HG02623 (cell line): Measurements from ENCODE around the gene TSFM.

ENCODE experiments used
- ATAC-seq: cut with Tn5 transposase; IDR thresholded peaks from one replicate; pipeline ENCODE4 v1.9.1; 2021; ENCODE audit warnings: moderate library complexity; ENCODE audit not compliant: unreplicated experiment

The TSFM gene

DNA sequence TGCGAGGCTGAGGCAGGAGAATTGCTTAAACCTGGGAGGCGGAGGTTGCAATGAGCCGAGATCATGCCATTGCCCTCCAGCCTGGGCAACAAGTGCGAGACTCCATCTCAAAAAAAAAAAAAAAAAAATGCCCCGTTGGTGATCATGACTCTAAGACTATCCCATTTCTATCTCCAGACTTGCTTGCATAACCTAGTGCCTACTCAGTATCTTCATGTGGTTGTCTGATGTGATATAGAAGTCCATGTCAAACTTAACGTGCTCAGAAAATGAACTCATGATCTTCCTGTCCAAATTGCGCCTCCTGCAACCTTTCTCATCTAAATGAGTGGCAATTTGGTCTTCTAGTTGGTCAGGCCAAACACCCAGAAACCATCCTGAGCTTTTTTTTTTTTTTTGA is 4.7 kb upstream of the TSFM start:
- ATAC-seq = no peak

DNA sequence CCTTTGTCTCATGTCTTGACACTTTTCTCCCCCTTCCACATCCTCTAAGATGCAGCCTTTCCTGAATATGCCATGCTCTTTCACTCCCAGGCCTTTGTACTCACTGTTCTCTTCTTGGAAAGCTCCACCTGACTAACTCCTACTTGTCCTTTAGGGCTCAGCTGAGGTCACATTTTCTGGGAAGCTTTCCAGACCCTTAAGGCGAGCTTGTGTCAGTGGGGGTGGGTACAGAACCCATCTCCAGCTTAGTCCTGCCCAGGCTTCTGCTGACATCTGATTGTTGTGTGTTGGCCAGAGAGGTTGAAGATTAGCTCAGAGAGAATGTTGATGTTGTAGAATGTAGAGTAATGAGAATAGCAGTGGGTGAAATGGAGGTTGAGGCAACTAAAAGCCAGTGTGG is 2.9 kb upstream of the TSFM start:
- ATAC-seq = no peak

DNA sequence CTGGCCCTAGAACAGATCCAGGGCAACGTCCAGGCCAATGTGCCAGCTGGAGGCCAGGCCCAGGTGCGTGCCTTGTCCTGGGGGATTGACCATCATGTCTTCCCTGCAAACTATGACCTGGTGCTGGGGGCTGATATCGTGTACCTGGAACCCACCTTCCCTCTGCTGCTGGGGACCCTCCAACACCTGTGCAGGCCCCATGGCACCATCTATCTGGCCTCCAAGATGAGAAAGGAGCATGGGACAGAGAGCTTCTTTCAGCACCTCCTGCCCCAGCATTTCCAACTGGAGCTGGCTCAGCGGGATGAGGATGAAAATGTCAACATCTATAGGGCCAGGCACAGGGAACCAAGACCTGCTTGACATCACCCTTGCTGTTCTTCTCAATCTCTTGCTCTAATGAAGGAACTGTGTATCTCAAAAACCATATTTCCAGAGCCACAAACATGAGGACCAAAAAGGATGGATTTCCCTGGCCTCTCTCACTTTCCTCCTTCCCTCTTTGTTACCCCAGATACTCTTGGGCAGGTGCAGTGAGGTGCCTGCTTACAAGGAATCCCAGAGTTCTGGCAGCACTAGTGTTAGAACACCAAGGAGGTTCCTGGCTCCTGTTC is 2.2 kb upstream of the TSFM start:
- ATAC-seq = no peak

DNA sequence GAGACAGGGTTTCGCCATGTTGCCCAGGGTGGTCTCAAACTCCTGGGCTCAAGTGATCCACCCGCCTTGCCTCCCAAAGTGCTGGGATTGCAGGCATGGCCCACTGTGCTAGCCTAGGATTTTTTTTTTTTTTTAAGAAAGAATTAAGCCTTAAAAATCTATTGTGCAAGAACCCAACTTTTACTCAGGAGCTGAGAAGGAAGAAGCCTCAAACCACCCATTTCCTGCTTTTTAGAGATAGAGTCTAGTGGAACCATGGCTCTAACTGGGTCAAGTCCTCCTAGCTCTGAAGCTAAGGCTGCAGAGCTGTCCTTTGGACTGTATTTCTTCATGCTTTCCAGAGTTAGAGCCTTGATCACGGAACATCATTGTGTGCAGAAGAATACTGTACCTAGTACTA is 1.3 kb upstream of the TSFM start:
- ATAC-seq = no peak

DNA sequence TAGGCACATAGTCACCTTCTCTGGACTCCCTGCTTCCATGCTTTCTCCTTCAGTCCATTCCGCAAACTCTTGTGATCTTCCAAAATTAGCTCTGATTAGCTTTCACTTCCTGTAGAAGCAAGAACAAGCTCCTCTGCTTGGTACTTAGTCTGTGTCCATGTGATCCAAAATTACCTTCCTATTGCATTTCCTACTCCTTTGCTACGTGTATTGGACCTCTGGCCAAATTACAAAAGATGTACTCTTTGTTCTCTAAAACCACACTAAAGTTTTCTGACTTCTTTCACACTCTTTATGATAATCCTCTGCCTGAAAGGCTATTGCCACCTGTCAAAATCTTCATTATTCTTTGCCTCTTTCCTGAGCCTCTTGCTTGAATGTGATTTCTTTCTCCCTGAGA is 786 bp upstream of the TSFM start:
- ATAC-seq = no peak

DNA sequence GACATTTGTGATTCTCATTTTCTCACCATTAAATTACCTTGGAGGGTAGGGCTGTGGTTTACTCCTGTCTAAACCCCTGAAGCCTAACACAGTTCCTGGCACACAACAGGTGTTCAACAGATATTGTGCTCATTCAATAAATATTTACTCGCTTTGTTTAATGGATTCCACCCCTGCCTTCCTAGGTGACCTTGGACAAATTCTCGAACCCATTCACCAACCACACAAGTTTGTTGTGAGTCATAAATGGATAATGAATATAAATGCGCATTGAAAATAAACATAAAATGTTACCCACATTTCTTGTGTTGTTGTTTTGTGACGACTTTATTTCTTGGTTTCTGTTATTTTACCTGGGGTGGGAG is 362 bp upstream of the TSFM start:
- no peak for ATAC-seq

DNA sequence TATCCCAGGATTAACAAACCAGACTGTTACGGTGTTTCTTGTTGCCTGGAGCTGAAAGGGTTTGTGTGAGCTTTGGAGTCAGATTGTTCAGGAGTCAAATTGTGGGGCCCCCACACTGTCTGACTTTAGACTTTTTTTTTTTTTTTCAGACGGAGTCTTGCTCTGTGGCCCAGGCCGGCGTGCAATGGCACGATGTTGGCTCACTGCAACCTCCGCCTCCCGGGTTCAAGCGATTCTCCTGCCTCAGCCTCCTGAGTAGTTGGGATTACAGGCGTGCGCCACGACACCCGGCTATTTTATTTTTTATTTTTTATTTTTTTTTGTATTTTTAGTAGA is 847 bp downstream of the TSFM start:
- ATAC-seq = no peak

DNA sequence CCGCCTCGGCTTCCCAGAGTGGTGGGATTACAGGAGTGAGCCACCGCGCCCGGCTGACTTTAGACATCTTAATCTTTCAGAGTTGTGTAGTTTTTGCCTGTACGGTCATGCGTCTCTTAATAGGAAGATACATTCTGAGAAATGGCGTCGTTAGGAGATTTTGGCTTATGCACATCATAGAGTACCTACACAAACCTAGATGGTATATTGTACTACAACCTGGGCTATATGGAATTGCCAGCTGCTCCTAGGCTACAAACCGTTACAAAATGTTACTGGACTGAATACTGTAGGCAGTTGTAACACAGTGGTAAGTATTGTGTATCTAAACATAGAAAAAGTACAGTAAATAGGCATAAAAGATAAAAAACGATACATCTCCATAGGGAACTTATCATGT is 1.3 kb downstream of the TSFM start:
- ATAC-seq = no peak

DNA sequence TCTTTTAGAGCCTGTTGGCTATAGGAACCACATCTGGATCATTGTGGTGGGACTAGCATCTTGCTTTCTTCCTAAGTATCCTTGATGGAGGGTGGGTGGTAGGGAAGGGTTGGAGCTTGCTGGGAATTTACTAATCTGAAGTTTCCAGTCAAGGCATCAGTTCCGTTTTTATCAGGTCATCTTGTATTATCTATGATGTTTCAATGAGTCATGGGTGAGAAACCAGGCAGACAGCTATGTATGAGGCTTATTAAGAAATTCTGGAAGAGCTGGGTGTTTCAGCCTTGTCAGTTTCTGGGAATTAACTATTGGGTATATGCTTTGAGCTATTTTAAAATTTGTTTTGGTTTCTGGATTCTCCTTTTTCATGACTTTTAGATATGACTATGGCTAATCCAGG is 11.3 kb downstream of the TSFM start:
- no peak for ATAC-seq

DNA sequence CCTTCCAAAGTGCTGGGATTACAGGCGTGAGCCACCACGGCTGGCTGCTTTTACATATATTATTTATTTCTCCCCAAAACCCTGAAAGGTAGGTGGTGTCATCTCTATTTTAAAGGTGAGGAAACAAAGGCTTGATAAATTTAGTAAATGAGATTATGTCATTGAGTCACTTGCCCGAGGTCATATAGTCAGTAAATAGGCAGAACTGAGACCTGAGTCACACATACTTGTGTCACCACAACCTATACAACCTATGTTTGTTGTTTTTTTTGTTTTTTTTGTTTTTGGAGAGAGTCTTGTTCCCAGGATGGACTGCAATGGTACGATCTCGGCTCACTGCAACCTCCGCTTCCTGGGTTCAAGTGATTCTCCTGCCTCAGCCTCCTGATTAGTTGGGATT is 12.8 kb downstream of the TSFM start:
- ATAC-seq = no peak

DNA sequence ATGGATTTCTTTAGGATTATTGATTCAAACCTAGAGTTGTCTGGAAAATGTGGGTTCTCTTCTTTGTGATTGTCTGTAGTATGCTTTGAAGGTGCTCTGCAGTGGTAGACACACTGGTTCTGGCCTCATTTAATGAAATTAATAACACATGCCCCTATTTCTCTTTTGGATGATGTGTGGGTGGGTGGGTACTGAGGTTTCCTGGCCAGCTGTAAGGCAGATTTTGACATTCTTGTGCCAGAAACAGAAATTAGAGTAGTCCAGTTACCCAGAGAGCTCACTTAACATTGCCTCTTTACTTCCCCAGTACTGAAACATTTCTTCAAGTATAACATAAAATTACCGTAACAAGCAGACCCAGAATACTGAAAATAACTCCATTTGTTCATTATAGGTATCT is 14.4 kb downstream of the TSFM start:
- ATAC-seq = no peak

DNA sequence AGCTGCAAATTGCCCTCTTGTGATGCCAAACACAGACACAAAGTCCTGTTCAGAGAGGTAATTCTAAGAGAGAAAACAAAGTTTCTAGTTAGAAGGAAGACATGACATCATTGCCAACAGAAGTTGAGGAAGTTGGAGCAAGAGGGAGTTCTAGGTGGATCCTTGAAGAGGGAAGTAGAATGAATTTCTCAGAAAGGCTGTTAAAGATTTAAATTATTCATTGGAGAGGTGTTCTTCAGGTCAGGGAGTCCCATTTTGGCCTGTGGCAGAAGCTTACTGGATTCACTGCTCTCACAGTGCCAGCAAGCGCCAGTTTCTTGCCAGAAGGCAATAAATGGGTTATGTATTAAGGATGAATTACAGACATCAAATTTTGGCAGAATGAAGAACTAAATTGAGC is 15.3 kb downstream of the TSFM start:
- no peak for ATAC-seq

DNA sequence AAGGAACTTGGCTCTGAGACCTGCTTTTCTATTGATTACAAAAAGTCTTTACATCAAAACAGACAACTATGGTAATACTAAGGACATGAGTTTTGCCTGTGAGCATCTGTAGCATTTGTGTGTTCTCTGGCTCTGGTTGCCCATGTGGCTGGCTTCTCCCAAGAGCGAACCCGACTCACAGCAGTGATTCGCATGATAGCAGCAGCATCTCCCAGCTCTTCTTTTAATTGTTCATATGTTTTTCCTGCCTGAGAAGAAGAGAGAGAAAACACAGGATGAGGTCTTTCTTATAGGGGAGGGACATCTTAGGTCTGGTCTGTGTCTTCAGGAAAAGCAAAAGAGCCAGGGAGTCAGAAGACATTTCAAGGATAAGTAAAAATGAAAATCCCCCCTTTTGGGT is 18.4 kb downstream of the TSFM start:
- ATAC-seq = no peak

DNA sequence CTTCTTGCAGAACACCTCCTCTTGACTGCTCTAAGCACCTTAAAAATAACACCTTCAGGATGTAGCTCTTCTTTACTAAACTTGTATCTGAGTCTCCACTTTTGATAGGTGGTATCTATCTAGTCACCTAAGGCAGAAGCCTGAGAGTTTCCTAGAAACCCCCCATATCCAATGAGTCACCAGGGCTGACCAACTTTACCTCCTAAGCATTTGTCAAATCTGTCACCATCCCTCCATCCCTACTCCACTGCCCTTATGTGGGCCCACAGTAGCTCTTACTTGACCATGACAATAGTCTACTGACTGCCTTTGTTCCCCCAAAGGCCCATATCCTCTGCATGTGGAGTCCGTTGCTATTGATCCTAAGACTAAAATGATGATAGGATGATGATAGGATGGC is 20.0 kb downstream of the TSFM start:
- no peak for ATAC-seq

DNA sequence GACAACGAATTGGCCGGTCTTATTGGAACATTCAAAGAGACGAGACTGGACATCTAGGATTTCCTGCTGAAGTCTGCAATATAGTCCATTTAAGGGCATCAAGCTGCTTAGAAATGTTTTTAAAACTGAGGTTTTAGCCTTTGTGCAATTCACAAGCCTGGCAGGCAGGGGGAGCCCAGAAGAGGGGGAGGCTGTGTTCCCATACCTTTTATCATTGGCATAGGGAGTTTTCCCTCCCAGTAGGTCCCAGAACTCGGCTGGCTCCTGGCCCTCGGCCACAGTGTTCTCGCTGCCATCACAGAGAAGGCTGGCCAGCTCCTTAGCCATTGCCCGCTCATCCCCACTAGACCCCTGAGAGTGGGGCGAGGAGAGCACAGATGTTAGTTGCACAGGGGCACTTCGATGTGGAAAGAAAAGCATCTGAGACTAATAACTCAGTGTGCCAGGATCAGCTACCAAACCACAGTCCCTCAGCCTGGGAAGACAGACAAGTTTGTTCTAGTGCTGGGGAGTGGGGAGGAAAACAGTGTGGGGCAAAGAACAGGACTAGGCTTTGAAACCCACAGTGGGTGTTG is 20.8 kb downstream of the TSFM start:
- no peak for ATAC-seq

DNA sequence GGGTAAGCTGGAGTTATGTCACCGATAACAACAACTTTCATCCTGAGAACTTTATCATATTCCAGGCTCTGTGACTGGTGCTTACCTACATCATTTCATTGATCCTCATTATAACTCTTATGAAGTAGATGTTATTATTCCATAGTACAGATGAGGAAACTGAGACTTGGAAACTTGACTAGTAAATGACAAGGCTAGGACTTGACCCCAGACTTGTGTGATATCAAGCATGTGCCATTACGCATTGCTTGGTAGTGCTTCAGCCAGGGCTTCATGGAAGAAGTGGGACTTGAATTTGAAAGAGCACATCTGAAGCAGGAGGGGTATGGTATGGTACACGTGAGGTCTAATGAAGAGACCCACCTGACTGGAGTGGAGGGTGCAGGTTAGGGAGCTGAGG is 24.1 kb downstream of the TSFM start:
- no peak for ATAC-seq

DNA sequence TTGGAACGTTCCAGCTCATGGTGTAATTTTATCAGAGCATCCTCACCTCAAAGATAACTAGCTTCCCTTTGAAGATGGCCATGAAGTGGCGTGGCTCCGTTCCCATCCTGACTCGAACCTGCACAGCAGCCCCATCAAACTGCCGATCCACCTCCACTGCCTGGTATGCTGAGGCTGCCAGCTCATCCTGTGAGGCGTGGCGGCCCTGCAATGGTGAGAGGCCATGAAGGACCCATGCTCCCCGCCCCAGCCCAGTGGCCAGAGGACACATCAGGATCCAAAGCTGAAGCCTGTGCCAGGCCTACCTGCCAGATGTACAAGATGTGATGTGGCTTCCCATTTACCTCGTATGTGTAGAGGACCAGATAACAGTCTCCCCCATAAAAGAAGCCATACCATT is 24.7 kb downstream of the TSFM start:
- ATAC-seq = no peak

DNA sequence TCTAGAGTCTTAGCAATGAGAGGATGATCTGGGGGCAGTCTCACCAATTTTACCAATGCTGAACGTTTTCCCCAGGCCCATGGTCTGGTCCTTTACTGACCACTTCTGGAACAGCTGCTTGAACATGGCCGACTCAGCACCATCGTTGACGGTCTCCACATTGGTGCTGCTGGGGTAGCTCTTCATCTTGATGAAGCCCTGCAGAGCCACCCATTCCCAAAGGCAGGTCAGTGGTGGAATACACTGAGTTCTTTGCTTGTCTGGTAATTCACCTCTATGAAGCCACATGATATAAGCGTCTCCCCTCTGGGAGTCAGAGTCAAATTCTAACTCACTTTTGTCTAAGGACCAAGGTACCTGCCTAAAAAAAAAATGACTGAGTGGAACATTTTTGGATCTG is 25.8 kb downstream of the TSFM start:
- ATAC-seq = no peak

DNA sequence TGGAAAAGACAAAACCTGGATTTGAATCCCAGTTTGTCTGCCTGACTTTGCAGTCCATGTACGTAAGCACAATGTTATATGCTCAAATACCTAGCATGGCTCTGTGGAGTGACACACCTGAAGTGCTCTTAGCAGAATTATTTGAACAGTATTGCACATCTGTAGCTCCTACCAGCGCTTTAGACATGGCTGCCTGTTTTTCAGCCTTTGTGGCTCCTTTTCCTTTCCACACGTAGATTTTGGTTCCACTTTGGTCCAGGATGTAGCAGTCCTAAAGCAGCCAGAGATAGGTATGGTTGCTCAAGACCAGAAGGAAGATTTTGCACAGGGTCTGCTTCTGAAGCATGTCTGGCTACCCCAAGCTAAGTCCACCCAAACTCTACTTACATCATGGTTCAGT is 26.8 kb downstream of the TSFM start:
- no peak for ATAC-seq

DNA sequence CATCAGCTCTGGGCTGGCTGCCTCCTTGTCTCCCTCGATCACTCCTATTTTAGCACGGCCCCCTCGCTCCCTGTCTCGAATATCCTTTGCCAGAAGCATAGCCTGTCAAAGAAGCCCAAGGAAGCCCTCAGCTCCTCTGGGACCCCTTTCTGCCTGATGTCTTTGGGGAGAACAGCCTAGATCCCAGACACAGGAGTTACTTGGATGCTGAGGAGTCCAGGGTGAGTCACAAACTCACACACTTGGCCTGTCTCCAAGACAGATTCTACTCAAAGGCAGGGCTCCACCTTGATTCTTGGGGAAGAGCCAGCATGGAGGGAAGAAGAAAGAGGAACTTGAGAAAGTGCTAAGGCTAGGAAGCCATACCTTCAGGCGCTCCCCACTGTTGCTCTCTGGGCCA is 27.9 kb downstream of the TSFM start:
- no peak for ATAC-seq

DNA sequence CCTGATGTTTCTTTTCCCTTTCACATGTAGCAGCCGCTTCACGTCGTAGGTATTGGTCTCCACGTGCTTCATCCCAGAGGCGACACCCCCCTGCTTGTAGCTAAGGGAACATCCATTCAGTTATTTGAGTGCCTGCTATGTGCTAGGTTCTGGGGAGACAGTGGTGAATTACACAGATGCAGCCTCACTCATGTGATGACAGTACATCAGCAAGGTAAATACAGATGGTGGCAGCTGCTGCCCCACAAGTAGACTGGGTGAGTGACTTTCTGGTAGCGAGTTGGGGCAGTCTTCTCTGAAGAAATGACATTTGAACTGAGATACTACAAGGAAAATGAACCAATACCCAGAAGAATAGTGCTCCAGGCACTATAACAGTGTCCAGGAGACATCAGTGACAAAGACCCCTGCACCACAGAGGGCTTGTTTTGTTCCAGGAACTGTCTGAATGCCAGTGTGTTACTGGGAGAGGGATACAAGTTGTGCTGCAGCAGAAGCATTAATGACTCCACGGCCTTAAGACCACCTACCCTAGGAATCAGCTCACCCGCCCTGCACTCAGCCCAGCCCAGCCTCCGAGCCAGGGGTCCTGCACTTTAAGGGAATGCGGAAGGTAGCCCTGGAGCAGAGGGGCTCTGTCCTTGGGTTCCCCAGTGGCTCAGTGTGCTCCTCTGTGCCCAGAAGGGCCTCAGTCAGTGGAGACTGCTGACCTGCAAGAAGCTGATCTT is 28.6 kb downstream of the TSFM start:
- no peak for ATAC-seq

DNA sequence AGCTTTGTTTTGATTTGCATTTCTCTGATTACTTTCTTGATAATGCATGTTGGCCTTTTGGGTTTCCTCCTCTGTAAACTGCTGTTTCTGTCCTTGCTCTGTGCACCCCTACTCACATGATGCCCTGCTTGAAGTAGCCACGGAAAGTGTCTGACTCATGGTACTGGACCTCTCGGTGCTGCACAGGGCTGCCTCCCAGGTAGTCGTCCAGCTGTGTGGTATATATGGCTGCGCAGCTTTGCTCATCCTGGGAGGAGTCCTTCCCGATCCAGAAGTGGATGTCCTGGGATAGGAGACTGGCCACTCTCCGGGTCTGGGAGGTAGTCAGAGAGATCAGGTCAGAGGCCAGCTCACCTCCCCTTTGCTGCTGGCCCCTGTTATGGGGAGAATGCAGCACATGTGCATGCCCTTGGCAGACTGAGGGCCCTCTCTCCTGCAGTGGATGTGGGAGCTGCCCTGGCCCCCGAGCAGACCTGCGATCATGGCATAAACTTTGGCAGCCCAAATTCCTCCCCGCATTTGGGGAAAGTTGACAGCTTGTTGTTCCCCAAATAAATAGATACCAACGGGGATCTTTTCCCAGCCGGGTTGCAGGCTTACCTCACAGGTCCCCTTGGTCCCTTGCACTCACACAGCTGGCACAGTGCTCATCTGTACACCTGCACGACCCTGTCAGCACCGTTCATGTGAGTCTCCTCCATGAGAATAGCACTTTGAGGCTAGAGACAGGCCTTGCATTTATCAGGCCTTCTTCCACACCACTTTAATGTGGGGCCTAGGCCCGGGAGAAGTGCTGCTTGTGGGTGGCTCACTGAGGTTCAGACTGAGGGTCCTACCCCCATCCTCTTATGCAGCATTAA is 30.8 kb downstream of the TSFM start:
- ATAC-seq = no peak
